ENCODE results near the gene GLIPR1.
"Not testable (repeated sequence)": the region's sequence is repeated elsewhere in the genome, so short reads cannot be mapped to it uniquely, and the experiment has no call there.

The GLIPR1 gene

DNA sequence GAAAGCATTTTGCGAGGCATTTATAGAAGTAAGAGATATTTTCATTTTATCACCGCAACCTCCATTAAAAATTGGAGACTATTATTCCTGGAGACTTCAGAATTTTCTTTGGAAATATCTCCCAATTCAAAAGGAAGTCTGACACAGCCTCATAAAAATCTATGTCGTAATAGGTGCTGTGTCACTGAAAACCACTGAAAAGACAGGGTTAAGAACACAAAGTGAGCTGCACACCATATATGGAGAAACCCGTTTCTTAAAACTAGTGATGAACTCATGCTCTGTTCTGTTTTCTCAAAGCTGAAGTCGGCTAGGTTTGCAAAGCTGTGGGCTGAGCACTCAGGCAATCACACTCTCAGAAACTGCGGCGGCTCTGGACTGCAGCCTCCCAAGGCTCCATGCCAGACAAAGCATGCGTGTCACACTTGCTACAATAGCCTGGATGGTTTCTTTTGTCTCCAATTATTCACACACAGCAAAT, at the start of gene GLIPR1:
GLIPR1 (plus strand) TSS at position 287 of the 481 bp plus-strand sequence; CDS start at position 413, 126 bp downstream.
- peak; percentile 78 for DNase-seq

GRCh38 chr12:75432924-75433323, 47.6 kb upstream of the GLIPR1 start:
- no peak for DNase-seq

- DNase-seq: no peak
Observed at GRCh38 chr12:75437564-75437963, 43.0 kb upstream of the GLIPR1 start.

GRCh38 chr12:75438059-75438754, 42.3 kb upstream of the GLIPR1 start:
- DNase-seq: no peak

- no peak for DNase-seq
Observed at GRCh38 chr12:75439048-75439447, 41.5 kb upstream of the GLIPR1 start.

DNA sequence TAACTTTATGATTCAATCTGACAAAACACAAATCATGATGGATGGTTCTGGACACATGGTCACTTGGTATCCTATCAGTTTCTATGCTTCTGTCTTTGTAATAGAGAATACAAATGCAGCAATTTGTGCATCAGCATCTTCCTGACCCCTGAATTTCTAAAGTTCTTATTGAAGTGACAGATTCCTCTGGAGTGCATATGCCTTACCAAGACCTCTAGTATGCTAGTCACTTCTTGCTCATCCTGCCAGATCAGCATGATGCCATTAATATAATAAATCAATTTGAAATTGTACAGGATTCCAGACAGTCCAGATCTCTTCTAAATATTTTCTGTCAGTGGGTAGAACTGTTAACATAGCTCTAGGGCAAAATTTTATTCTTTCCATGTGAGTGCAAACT, 40.6 kb upstream of the GLIPR1 start:
- no peak for DNase-seq

GRCh38 chr12:75441687-75442449, 38.7 kb upstream of the GLIPR1 start:
- DNase-seq: not testable (repeated sequence)

DNA sequence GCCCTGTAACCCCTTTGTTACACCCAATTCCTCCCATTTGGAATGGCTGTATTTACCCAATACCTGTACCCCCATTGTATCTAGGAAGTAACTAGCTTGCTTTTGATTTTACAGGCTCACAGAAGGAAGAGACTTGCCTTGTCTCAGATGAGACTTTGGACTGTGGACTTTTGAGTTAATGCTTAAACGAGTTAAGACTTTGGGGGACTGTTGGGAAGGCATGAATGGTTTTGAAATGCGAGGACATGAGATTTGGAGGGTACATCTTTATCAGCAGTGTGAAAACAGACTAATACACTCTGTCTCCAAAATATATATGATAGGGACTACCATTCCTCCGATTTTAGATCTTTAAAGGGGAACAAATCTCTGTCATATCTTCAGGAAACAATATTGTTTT, 38.1 kb upstream of the GLIPR1 start:
- DNase-seq: not testable (repeated sequence)

DNA sequence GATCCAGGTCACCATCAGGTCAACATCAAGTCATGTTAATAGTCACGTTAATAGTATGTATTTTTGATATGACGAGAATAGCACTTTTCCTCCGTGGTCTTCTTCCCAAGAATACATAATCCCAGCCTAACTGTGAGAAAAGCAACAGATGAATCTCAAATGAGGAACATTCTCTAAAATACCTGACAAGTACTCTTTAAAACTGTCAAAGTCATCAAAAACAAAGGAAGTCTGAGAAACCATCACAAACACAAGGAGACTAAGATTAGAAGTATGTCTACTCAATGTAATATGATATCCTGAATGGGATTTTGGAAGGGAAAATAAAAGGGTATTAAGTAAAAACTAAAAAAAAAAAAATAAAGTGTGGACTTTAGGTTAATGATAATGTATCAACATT, 36.8 kb upstream of the GLIPR1 start:
- DNase-seq: no peak

DNA sequence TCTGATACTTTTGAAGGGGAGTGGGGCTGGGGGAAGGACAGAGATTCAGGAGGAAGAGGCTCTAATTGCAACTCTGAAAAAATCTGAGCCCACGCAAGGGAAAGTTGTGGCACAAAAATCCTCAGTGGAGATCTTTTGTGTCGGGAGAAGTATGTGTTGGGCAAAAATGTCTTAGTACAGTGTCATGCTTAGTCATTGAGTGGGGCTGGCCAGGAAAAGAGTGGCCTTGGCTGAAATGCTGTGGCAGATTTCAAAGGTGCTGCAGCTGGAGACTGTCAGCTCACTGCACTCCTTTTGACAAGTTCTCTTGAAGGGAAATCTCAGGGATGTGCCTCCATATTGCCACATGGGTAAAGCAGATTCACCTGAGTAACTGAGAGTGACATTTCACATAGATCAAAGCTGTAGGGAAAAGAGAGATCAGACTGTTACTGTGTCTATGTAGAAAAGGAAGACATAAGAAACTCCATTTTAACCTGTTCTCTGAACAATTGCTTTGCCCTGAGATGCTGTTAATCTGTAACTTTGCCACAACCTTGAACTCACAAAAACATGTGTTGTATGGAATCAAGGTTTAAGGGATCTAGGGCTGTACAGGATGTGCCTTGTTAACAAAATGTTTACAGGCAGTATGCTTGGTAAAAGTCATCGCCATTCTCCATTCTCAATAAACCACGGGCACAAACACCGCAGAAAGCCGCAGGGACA, 36.0 kb upstream of the GLIPR1 start:
- DNase-seq: no peak

GRCh38 chr12:75445137-75445507, 35.4 kb upstream of the GLIPR1 start:
- DNase-seq: not testable (repeated sequence)

DNA sequence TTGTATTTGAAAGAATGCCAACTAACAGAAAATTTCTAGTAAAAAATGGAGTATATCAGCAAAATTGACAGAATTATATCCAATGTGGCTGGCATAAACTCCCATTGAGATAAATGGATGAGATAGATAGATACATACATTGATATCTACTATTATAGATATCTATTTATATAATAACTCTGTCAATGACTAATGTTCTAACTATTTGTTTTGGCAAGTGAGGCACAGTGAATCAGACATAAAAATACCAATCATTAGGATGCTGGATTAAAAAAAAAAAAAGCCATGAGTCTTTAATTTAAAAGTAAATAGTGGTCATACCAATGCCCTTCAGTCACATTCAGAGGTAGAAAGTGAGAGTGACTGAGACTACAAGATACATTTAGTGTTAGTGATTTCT, 33.7 kb upstream of the GLIPR1 start:
- no peak for DNase-seq

GRCh38 chr12:75447691-75448393, 32.7 kb upstream of the GLIPR1 start:
- DNase-seq: no peak

DNA sequence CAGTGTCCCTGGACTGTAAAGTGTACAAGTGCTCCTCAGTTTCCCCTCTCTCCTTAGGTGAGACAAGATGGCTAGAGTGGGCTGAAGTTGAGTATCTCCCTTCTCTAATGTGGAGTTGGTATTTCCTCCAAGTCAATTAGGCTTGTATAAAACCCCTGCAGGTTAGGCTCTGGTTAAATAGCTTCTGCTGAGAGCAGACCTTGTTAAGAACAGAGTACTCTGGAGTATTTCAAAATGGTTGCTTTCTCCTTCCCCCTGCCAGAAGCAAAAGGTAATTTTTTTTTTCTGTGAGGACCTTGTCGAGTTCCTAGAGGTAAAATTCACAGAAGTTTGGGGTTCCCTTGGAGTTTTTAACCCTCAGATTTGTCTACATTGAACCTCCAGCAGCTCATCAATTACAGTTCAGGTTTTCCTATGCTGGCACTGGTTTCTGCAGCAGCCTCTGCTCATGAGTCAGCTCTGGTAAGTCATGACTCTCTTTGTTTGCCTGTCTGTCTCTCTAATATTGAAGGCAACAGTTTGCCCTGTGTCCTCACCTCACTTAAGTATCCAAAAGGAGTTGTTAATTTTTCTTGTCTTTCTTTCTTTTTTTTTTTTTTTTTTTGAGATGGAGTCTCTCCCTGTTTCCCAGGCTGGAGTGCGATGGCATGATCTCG, 27.8 kb upstream of the GLIPR1 start:
- DNase-seq: no peak

- DNase-seq: no peak
Observed at GRCh38 chr12:75455839-75456238, 24.7 kb upstream of the GLIPR1 start.

- no peak for DNase-seq
Observed at GRCh38 chr12:75457191-75457590, 23.4 kb upstream of the GLIPR1 start.

DNA sequence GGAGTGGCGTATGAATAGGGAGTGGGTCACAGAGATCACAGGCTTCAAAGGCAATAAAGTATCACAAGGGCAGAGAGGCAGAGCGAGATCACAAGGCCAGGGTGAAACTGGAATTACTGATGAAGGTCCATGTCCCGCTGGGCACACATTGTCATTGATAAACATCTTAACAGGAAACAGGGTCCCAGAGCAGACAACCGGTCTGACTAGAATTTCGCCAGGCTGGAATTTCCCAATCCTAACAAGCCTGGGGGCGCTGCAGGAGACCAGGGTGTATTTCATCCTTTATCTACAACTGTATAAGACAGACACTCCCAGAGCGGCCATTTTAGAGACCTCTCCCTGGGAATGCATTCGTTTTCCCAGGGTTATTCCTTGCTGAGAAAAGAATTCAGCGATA, 22.7 kb upstream of the GLIPR1 start:
- not testable (repeated sequence) for DNase-seq

GRCh38 chr12:75459755-75460154, 20.8 kb upstream of the GLIPR1 start:
- DNase-seq: no peak

DNA sequence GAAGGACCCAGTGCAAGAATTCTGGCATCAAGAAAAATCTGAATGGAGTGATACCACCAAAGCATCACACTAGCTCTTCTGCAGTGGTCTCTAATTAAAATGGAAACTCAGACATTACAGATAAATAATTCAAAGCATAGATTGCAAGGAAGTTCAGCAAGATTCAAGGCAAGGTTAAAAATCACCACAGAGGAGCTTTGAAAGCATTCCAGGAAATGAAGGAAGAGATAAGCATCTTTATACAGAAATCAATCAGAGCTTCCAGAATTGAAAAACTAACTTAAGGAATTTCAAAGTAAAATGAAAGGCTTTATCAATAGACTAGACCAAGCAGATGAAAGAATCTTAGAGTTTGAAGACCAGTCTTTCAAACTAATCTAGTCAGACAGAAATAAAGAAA, 20.4 kb upstream of the GLIPR1 start:
- no peak for DNase-seq

GRCh38 chr12:75471902-75472890, 8.4 kb upstream of the GLIPR1 start:
- no peak for DNase-seq

- DNase-seq: no peak
Observed at GRCh38 chr12:75474116-75474515, 6.4 kb upstream of the GLIPR1 start.

Measured in right forelimb (tissue), 1 donor.